Panc1 (cell line): ENCODE measurements around the gene GOLPH3. TPM values are rescaled to one million over a fixed set of nuclear protein-coding genes. Genes with fewer than 3 reads are reported as not detected.

Experiments used
- ATAC-seq: fragments of 200-7000 bp; cut with Tn5 transposase; 2 replicates; pipeline ENCODE4 v1.9.1; 2020; ENCODE audit warnings: mild to moderate bottlenecking, moderate library complexity
- BruUV-seq: library from RNA; stranded (reverse); fragments of 400-500 nt; replicated peaks from 2 replicates; lab custom pipeline; 2021; lab: Mats Ljungman, UMichigan
- CTCF ChIA-PET: fragments of 300-600 bp; sonication (Branson Sonifier 250); formaldehyde crosslinking; loops from one replicate; lab custom pipeline; 2022; ENCODE audit warnings: antibody characterized with exemption; lab: Charles Lee
- POLR2A ChIA-PET: fragments of 300-600 bp; sonication (Branson Sonifier 250); formaldehyde crosslinking; loops from one replicate; lab custom pipeline; 2022; ENCODE audit warnings: antibody characterized with exemption; lab: Charles Lee
- DNase-seq: peaks from one replicate; pipeline ENCODE4 v3.0.0-alpha.2; 2010; ENCODE audit warnings: low read depth, low spot score
- H3K27ac ChIP-seq: 2 replicates; pipeline ENCODE4 v1.5.1; 2011; ENCODE audit warnings: mild to moderate bottlenecking, low read length, inconsistent platforms
- H3K27me3 ChIP-seq: fragments of 200-500 bp; sonication (Bioruptor generic); 2 replicates; pipeline ENCODE4 v1.6.0; 2014; ENCODE audit warnings: low read length, inconsistent platforms; ENCODE audit not compliant: control insufficient read depth, insufficient read depth
- H3K36me3 ChIP-seq: fragments of 200-500 bp; sonication (Bioruptor generic); 2 replicates; pipeline ENCODE4 v1.5.1; 2014; ENCODE audit warnings: inconsistent platforms, mild to moderate bottlenecking, low read length, moderate library complexity; ENCODE audit not compliant: control insufficient read depth, insufficient read depth
- H3K4me1 ChIP-seq: 2 replicates; pipeline ENCODE4 v1.5.1; 2011; ENCODE audit warnings: inconsistent platforms, mild to moderate bottlenecking, low read length, moderate library complexity; ENCODE audit not compliant: control insufficient read depth, insufficient read depth
- H3K4me3 ChIP-seq, 2 experiments: 2 replicates each; pipeline ENCODE4 v1.5.1; 2011 to 2012; ENCODE audit warnings: low read depth in 2 of 2, low read length in 2 of 2, mild to moderate bottlenecking in 2 of 2, inconsistent platforms in 1 of 2, moderate library complexity in 1 of 2
- H3K9me3 ChIP-seq: fragments of 200-500 bp; sonication (Bioruptor generic); 2 replicates; pipeline ENCODE4 v1.5.1; 2014; ENCODE audit warnings: low read depth, mild to moderate bottlenecking, inconsistent platforms, low read length, moderate library complexity; ENCODE audit not compliant: control insufficient read depth, insufficient read depth
- CTCF ChIP-seq: fragments of 450-650 bp; IDR thresholded peaks from 2 replicates; pipeline ENCODE4 v1.5.1; 2017; ENCODE audit warnings: mild to moderate bottlenecking
- POLR2AphosphoS5 ChIP-seq: IDR thresholded peaks from 2 replicates; pipeline ENCODE4 v1.6.1; 2012; ENCODE audit warnings: mild to moderate bottlenecking, low read depth, low read length, moderate library complexity
- REST ChIP-seq, 2 experiments: IDR thresholded peaks; 2 replicates each; pipeline ENCODE4 v1.6.1; 2011 to 2012; ENCODE audit warnings: low read depth in 2 of 2, control low read depth in 1 of 2, low read length in 1 of 2, mild to moderate bottlenecking in 1 of 2, moderate library complexity in 1 of 2; ENCODE audit not compliant: insufficient read depth in 1 of 2
- SIN3A ChIP-seq: IDR thresholded peaks from 2 replicates; pipeline ENCODE4 v1.6.1; 2012; ENCODE audit warnings: low read depth, mild to moderate bottlenecking, low read length, moderate library complexity, borderline replicate concordance; ENCODE audit not compliant: insufficient read depth
- TCF7L2 ChIP-seq: IDR thresholded peaks from 2 replicates; pipeline ENCODE4 v1.6.1; 2011; ENCODE audit warnings: mild to moderate bottlenecking, low read depth, low read length, inconsistent platforms
- in situ Hi-C: cut with HindIII; loops from 2 replicates; pipeline ENCODE4 v1.10.0; 2016; ENCODE audit warnings: low sequenced_read_pairs, low pct_unique_long_range_greater_than_20kb
- intact Hi-C: fragments of 100-400 bp; cut with micrococcal nuclease; formaldehyde crosslinking; loops from one replicate; pipeline ENCODE4 v1.10.0; 2022; ENCODE audit not compliant: unreplicated experiment
- total RNA-seq: library from RNA; stranded (reverse); gene quantifications from one replicate; pipeline ENCODE4 v1.2.1, GENCODE V29; 2021; ENCODE audit not compliant: unreplicated experiment

The GOLPH3 gene
- total RNA-seq, 1 experiment from 2014 or later, result 89.7 TPM

- BruUV-seq, result no TSS peak
- H3K9me3 ChIP-seq, result no peaks in the 10 kb centered on the region
- ChIA-PET POLR2A (no interaction called here), CTCF (no interaction called here)
- DNase-seq (no peak), ATAC-seq (peak; percentile 6; the same call in 1 of the 2 replicates)
- in situ Hi-C loops, result no loop called here
- H3K36me3 ChIP-seq, result no peaks in the 10 kb centered on the region
- no peaks in the 10 kb centered on the region for H3K4me1 ChIP-seq
- intact Hi-C loops, result no loop called here
- no peak overlapping the region for H3K27ac ChIP-seq
- TF ChIP-seq SIN3A (no peak), POLR2AphosphoS5 (no peak), TCF7L2 (no peak), REST (IDR thresholded peaks at IDR 0.05; ENCODE audit: insufficient read depth in 1 of 2, low read depth in 2 of 2, low read length in 1 of 2) (no peak), CTCF (no peak)
- H3K4me3 ChIP-seq, result no peak overlapping the region
- H3K27me3 ChIP-seq, result no peaks in the 10 kb centered on the region
Observed at GRCh38 chr5:32087086-32088082, 86.7 kb downstream of the GOLPH3 start.

- Histone ChIP-seq H3K36me3 (no peaks in the 10 kb centered on the region), H3K9me3 (no peaks in the 10 kb centered on the region), H3K27me3 (no peaks in the 10 kb centered on the region), H3K4me1 (no peaks in the 10 kb centered on the region), H3K27ac (no peak overlapping the region), H3K4me3 (no peak overlapping the region)
- BruUV-seq, result no TSS peak
- ChIA-PET CTCF (no interaction called here), POLR2A (no interaction called here)
- ATAC-seq (no peak), DNase-seq (no peak)
- in situ Hi-C loops, result no loop called here
- intact Hi-C loops, result no loop called here
- TF ChIP-seq POLR2AphosphoS5 (no peak), CTCF (no peak), REST (IDR thresholded peaks at IDR 0.05; ENCODE audit: insufficient read depth in 1 of 2, low read depth in 2 of 2, low read length in 1 of 2) (no peak), TCF7L2 (no peak)
Observed at GRCh38 chr5:32083981-32084430, 90.1 kb downstream of the GOLPH3 start.
